ENCODE data around the gene DTHD1. TPM values are rescaled to one million over a fixed set of nuclear protein-coding genes. Genes with fewer than 3 reads are reported as not detected.

Gene DTHD1
- total RNA-seq, 3 donors from 2014 or later (not counting 1 experiment from before 2014, with no cell fraction given): 67.0 to 95.4 (median 81.5) TPM

DNA sequence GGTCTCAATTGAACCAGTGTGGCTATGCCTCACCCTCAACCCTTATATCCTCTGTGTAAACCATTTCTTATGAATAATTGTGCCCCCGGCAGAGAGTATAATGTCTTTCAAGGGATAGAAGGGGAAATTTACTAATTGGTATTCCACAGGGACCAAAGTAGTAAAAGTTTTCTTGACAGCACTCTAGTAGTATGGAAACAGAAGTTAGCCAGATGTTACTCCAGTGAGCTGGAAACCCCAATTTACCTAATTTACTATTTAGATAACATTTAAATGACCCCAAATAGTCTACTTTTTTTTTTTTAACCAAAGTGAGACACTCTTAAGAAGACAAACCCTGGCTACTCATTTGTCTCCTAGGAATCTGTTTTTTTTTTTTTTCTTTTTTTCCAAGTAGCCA lies 32.3 kb downstream of the DTHD1 start:
- WGBS (ENCODE audit: insufficient coverage): 75% methylated on average over 1 of the region's 1 CpG
- Histone ChIP-seq H3K9me3 (ENCODE audit: control insufficient read depth, insufficient read depth, low read length) (no peaks in the 10 kb centered on the region), H3K4me3 (ENCODE audit: low read length) (no peak overlapping the region), H3K27ac (ENCODE audit: low read length) (no peak overlapping the region), H3K4me1 (ENCODE audit: control insufficient read depth, insufficient read depth, low read length) (peaks cover 17% of the 10 kb centered on the region), H3K27me3 (ENCODE audit: control insufficient read depth, insufficient read depth, low read length) (no peaks in the 10 kb centered on the region), H3K36me3 (ENCODE audit: control insufficient read depth, insufficient read depth, low read length) (no peaks in the 10 kb centered on the region)
- peak overlapping the region; percentile 41 to 72 for H3K27ac Mint-ChIP-seq
- intact Hi-C loops (cut with micrococcal nuclease): no loop called here
- H3K27me3 Mint-ChIP-seq (ENCODE audit: low read depth in 2 of 2): no peaks in the 10 kb centered on the region
- H3K36me3 Mint-ChIP-seq: no peaks in the 10 kb centered on the region
- no peak for DNase-seq
- H3K4me3 Mint-ChIP-seq: no peak overlapping the region
- no peaks in the 10 kb centered on the region for H3K9me3 Mint-ChIP-seq
- TF ChIP-seq, protein P1, sequence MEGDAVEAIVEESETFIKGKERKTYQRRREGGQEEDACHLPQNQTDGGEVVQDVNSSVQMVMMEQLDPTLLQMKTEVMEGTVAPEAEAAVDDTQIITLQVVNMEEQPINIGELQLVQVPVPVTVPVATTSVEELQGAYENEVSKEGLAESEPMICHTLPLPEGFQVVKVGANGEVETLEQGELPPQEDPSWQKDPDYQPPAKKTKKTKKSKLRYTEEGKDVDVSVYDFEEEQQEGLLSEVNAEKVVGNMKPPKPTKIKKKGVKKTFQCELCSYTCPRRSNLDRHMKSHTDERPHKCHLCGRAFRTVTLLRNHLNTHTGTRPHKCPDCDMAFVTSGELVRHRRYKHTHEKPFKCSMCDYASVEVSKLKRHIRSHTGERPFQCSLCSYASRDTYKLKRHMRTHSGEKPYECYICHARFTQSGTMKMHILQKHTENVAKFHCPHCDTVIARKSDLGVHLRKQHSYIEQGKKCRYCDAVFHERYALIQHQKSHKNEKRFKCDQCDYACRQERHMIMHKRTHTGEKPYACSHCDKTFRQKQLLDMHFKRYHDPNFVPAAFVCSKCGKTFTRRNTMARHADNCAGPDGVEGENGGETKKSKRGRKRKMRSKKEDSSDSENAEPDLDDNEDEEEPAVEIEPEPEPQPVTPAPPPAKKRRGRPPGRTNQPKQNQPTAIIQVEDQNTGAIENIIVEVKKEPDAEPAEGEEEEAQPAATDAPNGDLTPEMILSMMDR (IDR thresholded peaks at IDR 0.05): no peak
- ATAC-seq: no peak
- peaks cover 48 to 55% of the 10 kb centered on the region in 2 donors for H3K4me1 Mint-ChIP-seq

DNA sequence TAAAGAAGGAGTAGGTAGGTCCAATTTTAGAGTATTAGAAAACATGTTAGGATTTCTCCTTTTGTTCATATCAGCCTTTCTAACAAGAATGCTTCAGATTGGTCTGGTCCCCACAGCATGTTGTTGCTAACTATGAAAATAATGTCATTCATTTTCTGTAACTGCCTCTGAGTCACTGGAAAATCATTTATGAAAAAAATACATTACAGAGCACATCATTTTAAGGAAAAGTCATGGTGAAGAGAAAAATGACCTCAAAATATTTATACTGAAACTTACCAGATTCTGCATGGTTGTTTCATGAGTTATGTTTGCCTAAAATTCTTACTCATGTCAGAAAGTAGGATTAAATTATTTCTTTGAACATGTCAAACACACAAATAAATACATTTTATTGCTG lies 35.2 kb downstream of the DTHD1 start:
- no peak overlapping the region for H3K4me3 ChIP-seq (ENCODE audit: low read length)
- DNase-seq (no peak), ATAC-seq (no peak)
- no peak overlapping the region for H3K27ac ChIP-seq (ENCODE audit: low read length)
- H3K9me3 Mint-ChIP-seq: no peaks in the 10 kb centered on the region
- H3K36me3 Mint-ChIP-seq: no peaks in the 10 kb centered on the region
- no peaks in the 10 kb centered on the region for H3K36me3 ChIP-seq (ENCODE audit: control insufficient read depth, insufficient read depth, low read length)
- intact Hi-C loops (cut with micrococcal nuclease): no loop called here
- H3K4me1 Mint-ChIP-seq: peaks cover 50 to 55% of the 10 kb centered on the region in 2 donors
- peaks cover 8% of the 10 kb centered on the region for H3K4me1 ChIP-seq (ENCODE audit: control insufficient read depth, insufficient read depth, low read length)
- TF ChIP-seq, protein P1 (IDR thresholded peaks at IDR 0.05): no peak
- no peaks in the 10 kb centered on the region for H3K27me3 ChIP-seq (ENCODE audit: control insufficient read depth, insufficient read depth, low read length)
- H3K9me3 ChIP-seq (ENCODE audit: control insufficient read depth, insufficient read depth, low read length): no peaks in the 10 kb centered on the region
- H3K27ac Mint-ChIP-seq: no peak overlapping the region
- H3K27me3 Mint-ChIP-seq (ENCODE audit: low read depth in 2 of 2): no peaks in the 10 kb centered on the region
- H3K4me3 Mint-ChIP-seq: no peak overlapping the region

DNA sequence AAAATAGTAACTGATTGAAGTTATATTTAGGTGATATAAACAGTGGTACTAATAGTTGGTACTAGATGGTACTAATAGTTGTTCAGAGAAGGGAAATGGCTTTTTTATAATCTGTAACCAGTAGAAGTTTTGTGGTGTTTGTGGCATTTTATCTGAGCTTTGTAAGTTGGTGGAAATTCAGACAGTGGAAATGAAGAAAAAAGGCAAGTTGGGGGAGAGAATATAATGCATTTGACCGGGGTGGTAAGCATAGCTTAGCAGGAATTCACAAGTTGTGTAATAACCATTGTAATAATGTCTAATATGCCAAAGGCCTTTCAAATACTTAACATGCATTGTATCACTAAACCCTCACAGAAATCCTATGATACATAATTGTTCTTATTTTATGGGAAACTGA lies 36.3 kb downstream of the DTHD1 start:
- no peaks in the 10 kb centered on the region for H3K9me3 ChIP-seq (ENCODE audit: control insufficient read depth, insufficient read depth, low read length)
- Mint-ChIP-seq H3K27me3 (ENCODE audit: low read depth in 2 of 2) (no peaks in the 10 kb centered on the region), H3K27ac (peak overlapping the region; percentile 67 to 71), H3K4me1 (peaks cover 50 to 55% of the 10 kb centered on the region in 2 donors), H3K4me3 (peak overlapping the region; percentile 29), H3K9me3 (no peaks in the 10 kb centered on the region), H3K36me3 (no peaks in the 10 kb centered on the region)
- peak overlapping the region; percentile 34 for H3K27ac ChIP-seq (ENCODE audit: low read length)
- DNase-seq (no peak), ATAC-seq (peak in 1 of 3 donors; percentile 50)
- no peaks in the 10 kb centered on the region for H3K36me3 ChIP-seq (ENCODE audit: control insufficient read depth, insufficient read depth, low read length)
- 14% methylated on average over 1 of the region's 1 CpG for WGBS (ENCODE audit: insufficient coverage)
- TF ChIP-seq, protein P1 (IDR thresholded peaks at IDR 0.05): no peak
- no peaks in the 10 kb centered on the region for H3K27me3 ChIP-seq (ENCODE audit: control insufficient read depth, insufficient read depth, low read length)
- intact Hi-C loops (cut with micrococcal nuclease): no loop called here
- H3K4me1 ChIP-seq (ENCODE audit: control insufficient read depth, insufficient read depth, low read length): peaks cover 9% of the 10 kb centered on the region
- H3K4me3 ChIP-seq (ENCODE audit: low read length): no peak overlapping the region
